ENCODE results near the gene ELP2.

Gene ELP2

GRCh38 chr18:36130039-36130831 is 536 bp downstream of the ELP2 start:
- peak; percentile 2 for DNase-seq (ENCODE audit: low spot score)
- ChIA-PET POLR2A (ENCODE audit: low non-redundant PET) (no interaction called here), CTCF (no interaction called here)
- peak overlapping the region; percentile 93 for H3K27ac ChIP-seq
- no peak for TF ChIP-seq CTCF (conservative IDR thresholded peaks at IDR 0.05; ENCODE audit: low read depth)

GRCh38 chr18:36130883-36131653 is 1.4 kb downstream of the ELP2 start:
- no peak overlapping the region for H3K27ac ChIP-seq
- POLR2A ChIA-PET (ENCODE audit: low non-redundant PET): no interaction called here

GRCh38 chr18:36131692-36132483 is 2.2 kb downstream of the ELP2 start:
- TF ChIP-seq CTCF (conservative IDR thresholded peaks at IDR 0.05; ENCODE audit: low read depth): no peak
- ChIA-PET POLR2A (ENCODE audit: low non-redundant PET) (no interaction called here), CTCF (interaction anchor here (0.6 kb wide), 1 partner anchor 15 kb away, joined by 3 read pairs; no protein-coding TSS in a partner anchor)
- no peak overlapping the region for H3K27ac ChIP-seq
- no peak for DNase-seq (ENCODE audit: low spot score)

More at GRCh38 chr18:36130883-36131653, 1.4 kb downstream of the ELP2 start:
- no peak for DNase-seq (ENCODE audit: low spot score)
- CTCF ChIA-PET: no interaction called here
- TF ChIP-seq CTCF (conservative IDR thresholded peaks at IDR 0.05; ENCODE audit: low read depth): no peak

GRCh38 chr18:36132756-36133155 is 3.1 kb downstream of the ELP2 start:
- CTCF ChIA-PET: interaction anchor here (0.6 kb wide), 2 partner anchors 9 to 16 kb away, joined by 3 to 5 read pairs; no protein-coding TSS in a partner anchor
- H3K27ac ChIP-seq: no peak overlapping the region
- no peak for DNase-seq (ENCODE audit: low spot score)
- no peak for TF ChIP-seq CTCF (conservative IDR thresholded peaks at IDR 0.05; ENCODE audit: low read depth)
- POLR2A ChIA-PET (ENCODE audit: low non-redundant PET): no interaction called here

- DNase-seq (ENCODE audit: low spot score): no peak
- ChIA-PET POLR2A (ENCODE audit: low non-redundant PET) (no interaction called here), CTCF (no interaction called here)
- H3K27ac ChIP-seq: no peak overlapping the region
- no peak for TF ChIP-seq CTCF (conservative IDR thresholded peaks at IDR 0.05; ENCODE audit: low read depth)
Measured at GRCh38 chr18:36135264-36135663, 5.6 kb downstream of the ELP2 start.

GRCh38 chr18:36139245-36139644 is 9.5 kb downstream of the ELP2 start:
- no peak for TF ChIP-seq CTCF (conservative IDR thresholded peaks at IDR 0.05; ENCODE audit: low read depth)
- POLR2A ChIA-PET (ENCODE audit: low non-redundant PET): no interaction called here
- CTCF ChIA-PET: no interaction called here
- DNase-seq (ENCODE audit: low spot score): no peak
- no peak overlapping the region for H3K27ac ChIP-seq

Data from RWPE1 (cell line).